HEK293 (cell line): ENCODE measurements around the gene CYP17A1.

Experiments used
- BCL11A ChIP-seq: fragments of 450-650 bp; formaldehyde crosslinking; IDR thresholded peaks from 2 replicates; pipeline ENCODE4 v1.5.1; 2016; ENCODE audit warnings: low read depth, missing biosample characterization, missing genetic modification characterization
- CTCF ChIP-seq: fragments of 450-650 bp; formaldehyde crosslinking; IDR thresholded peaks from 2 replicates; pipeline ENCODE4 v1.5.1; 2016; ENCODE audit warnings: missing biosample characterization, missing genetic modification characterization
- EGR2 ChIP-seq: fragments of 450-650 bp; formaldehyde crosslinking; IDR thresholded peaks from 2 replicates; pipeline ENCODE4 v1.5.1; 2016; ENCODE audit warnings: low read depth, missing biosample characterization, missing genetic modification characterization
- GLI2 ChIP-seq: fragments of 450-650 bp; formaldehyde crosslinking; IDR thresholded peaks from 2 replicates; pipeline ENCODE4; 2017; ENCODE audit warnings: missing biosample characterization, missing genetic modification characterization, low read depth, borderline replicate concordance
- HOXA7 ChIP-seq: sonication (generic); formaldehyde crosslinking; IDR thresholded peaks from 2 replicates; pipeline ENCODE4 v1.8.1; 2022; ENCODE audit warnings: missing genetic modification reagents, borderline replicate concordance
- MZF1 ChIP-seq: fragments of 450-650 bp; formaldehyde crosslinking; IDR thresholded peaks from 2 replicates; pipeline ENCODE4 v1.5.1; 2017; ENCODE audit warnings: missing biosample characterization, missing genetic modification characterization, borderline replicate concordance
- PRDM1 ChIP-seq: fragments of 450-650 bp; formaldehyde crosslinking; IDR thresholded peaks from 2 replicates; pipeline ENCODE4; 2016; ENCODE audit warnings: missing biosample characterization, missing genetic modification characterization
- TCF7L2 ChIP-seq: IDR thresholded peaks from 2 replicates; pipeline ENCODE4 v1.6.1; 2011; ENCODE audit warnings: low read depth, mild to moderate bottlenecking, inconsistent platforms, low read length, moderate library complexity, borderline replicate concordance
- YY2 ChIP-seq: fragments of 450-650 bp; formaldehyde crosslinking; IDR thresholded peaks from 2 replicates; pipeline ENCODE4 v1.5.1; 2016; ENCODE audit warnings: missing biosample characterization, missing genetic modification characterization
- ZBTB49 ChIP-seq: fragments of 450-650 bp; formaldehyde crosslinking; IDR thresholded peaks from 2 replicates; pipeline ENCODE4 v1.5.1; 2016; ENCODE audit warnings: missing biosample characterization, missing genetic modification characterization, low read depth
- ZFP3 ChIP-seq: fragments of 450-650 bp; formaldehyde crosslinking; IDR thresholded peaks from 2 replicates; pipeline ENCODE4 v1.5.1; 2016; ENCODE audit warnings: low read depth, missing biosample characterization, missing genetic modification characterization
- ZNF10 ChIP-seq: fragments of 450-650 bp; formaldehyde crosslinking; IDR thresholded peaks from 2 replicates; pipeline ENCODE4 v1.5.1; 2017; ENCODE audit warnings: missing biosample characterization, missing genetic modification characterization
- ZNF114 ChIP-seq: fragments of 450-650 bp; formaldehyde crosslinking; IDR thresholded peaks from 2 replicates; pipeline ENCODE4 v1.5.0; 2017; ENCODE audit warnings: missing biosample characterization, missing genetic modification characterization
- ZNF16 ChIP-seq: fragments of 450-650 bp; formaldehyde crosslinking; IDR thresholded peaks from 2 replicates; pipeline ENCODE4 v1.5.1; 2016; ENCODE audit warnings: low read depth, missing biosample characterization, missing genetic modification characterization
- ZNF174 ChIP-seq: fragments of 450-650 bp; formaldehyde crosslinking; IDR thresholded peaks from 2 replicates; pipeline ENCODE4 v1.5.0; 2017; ENCODE audit warnings: missing biosample characterization, mild to moderate bottlenecking, missing genetic modification characterization
- ZNF18 ChIP-seq: fragments of 450-650 bp; formaldehyde crosslinking; IDR thresholded peaks from 2 replicates; pipeline ENCODE4 v1.5.1; 2016; ENCODE audit warnings: missing biosample characterization, missing genetic modification characterization
- ZNF202 ChIP-seq: fragments of 450-650 bp; formaldehyde crosslinking; IDR thresholded peaks from 2 replicates; pipeline ENCODE4 v1.5.1; 2016; ENCODE audit warnings: missing biosample characterization, missing genetic modification characterization, borderline replicate concordance
- ZNF292 ChIP-seq: fragments of 450-650 bp; formaldehyde crosslinking; IDR thresholded peaks from 2 replicates; pipeline ENCODE4 v1.5.1; 2016; ENCODE audit warnings: low read depth, missing biosample characterization, missing genetic modification characterization, borderline replicate concordance
- ZNF341 ChIP-seq: fragments of 450-650 bp; formaldehyde crosslinking; IDR thresholded peaks from 2 replicates; pipeline ENCODE4; 2016; ENCODE audit warnings: low read depth, missing biosample characterization, missing genetic modification characterization
- ZNF366 ChIP-seq: fragments of 450-650 bp; formaldehyde crosslinking; conservative IDR thresholded peaks from 2 replicates; pipeline ENCODE4 v1.5.1; 2016; ENCODE audit warnings: missing biosample characterization, missing genetic modification characterization
- ZNF549 ChIP-seq: fragments of 450-650 bp; IDR thresholded peaks from 2 replicates; pipeline ENCODE4 v1.5.1; 2018; ENCODE audit warnings: missing biosample characterization, missing genetic modification characterization, mild to moderate bottlenecking, inconsistent platforms, moderate library complexity
- ZNF555 ChIP-seq: fragments of 450-650 bp; formaldehyde crosslinking; conservative IDR thresholded peaks from 2 replicates; pipeline ENCODE4 v1.5.1; 2017; ENCODE audit warnings: missing biosample characterization, mild to moderate bottlenecking, missing genetic modification characterization, inconsistent platforms
- ZNF629 ChIP-seq: fragments of 450-650 bp; formaldehyde crosslinking; IDR thresholded peaks from 2 replicates; pipeline ENCODE4 v1.5.1; 2017; ENCODE audit warnings: missing biosample characterization, missing genetic modification characterization
- ZNF654 ChIP-seq: fragments of 450-650 bp; formaldehyde crosslinking; IDR thresholded peaks from 2 replicates; pipeline ENCODE4 v1.5.1; 2016; ENCODE audit warnings: low read depth, missing biosample characterization, missing genetic modification characterization
- ZNF660 ChIP-seq: fragments of 450-650 bp; IDR thresholded peaks from 2 replicates; pipeline ENCODE4 v1.5.1; 2018; ENCODE audit warnings: missing biosample characterization, mild to moderate bottlenecking, missing genetic modification characterization
- ZNF670 ChIP-seq: fragments of 450-650 bp; formaldehyde crosslinking; IDR thresholded peaks from 2 replicates; pipeline ENCODE4 v1.5.1; 2016; ENCODE audit warnings: missing biosample characterization, missing genetic modification characterization, low read depth
- ZNF747 ChIP-seq: fragments of 450-650 bp; formaldehyde crosslinking; IDR thresholded peaks from 2 replicates; pipeline ENCODE4 v1.5.1; 2016; ENCODE audit warnings: missing biosample characterization, missing genetic modification characterization
- ZNF76 ChIP-seq: fragments of 450-650 bp; formaldehyde crosslinking; IDR thresholded peaks from 2 replicates; pipeline ENCODE4; 2016; ENCODE audit warnings: low read depth, missing biosample characterization, missing genetic modification characterization, borderline replicate concordance
- ZNF776 ChIP-seq: fragments of 450-650 bp; formaldehyde crosslinking; IDR thresholded peaks from 2 replicates; pipeline ENCODE4 v1.5.0; 2017; ENCODE audit warnings: missing biosample characterization, missing genetic modification characterization, borderline replicate concordance
- ZNF777 ChIP-seq: fragments of 450-650 bp; formaldehyde crosslinking; IDR thresholded peaks from 2 replicates; pipeline ENCODE4 v1.5.1; 2017; ENCODE audit warnings: missing biosample characterization, missing genetic modification characterization, borderline replicate concordance
- ZNF785 ChIP-seq: fragments of 450-650 bp; formaldehyde crosslinking; IDR thresholded peaks from 2 replicates; pipeline ENCODE4 v1.5.1; 2016; ENCODE audit warnings: missing biosample characterization, missing genetic modification characterization
- ZNF791 ChIP-seq: fragments of 450-650 bp; formaldehyde crosslinking; IDR thresholded peaks from 2 replicates; pipeline ENCODE4 v1.5.1; 2016; ENCODE audit warnings: missing biosample characterization, missing genetic modification characterization
- ZNF837 ChIP-seq: fragments of 450-650 bp; formaldehyde crosslinking; IDR thresholded peaks from 2 replicates; pipeline ENCODE4 v1.5.1; 2016; ENCODE audit warnings: missing biosample characterization, missing genetic modification characterization
- ZSCAN16 ChIP-seq: fragments of 450-650 bp; formaldehyde crosslinking; IDR thresholded peaks from 2 replicates; pipeline ENCODE4 v1.5.1; 2016; ENCODE audit warnings: missing biosample characterization, missing genetic modification characterization

Gene CYP17A1

GRCh38 chr10:102869258-102870198, 32.3 kb upstream of the CYP17A1 start, which contains the start of gene AS3MT (continued):
- TF ChIP-seq ZNF837 (tag by site-specific recombination) (no peak), ZNF366 (tag by site-specific recombination) (no peak), YY2 (tag by site-specific recombination) (no peak), HOXA7 (CRISPR knock-in tag) (no peak), TCF7L2 (no peak), ZNF18 (tag by site-specific recombination) (no peak), ZNF114 (tag by site-specific recombination) (no peak), ZNF747 (tag by site-specific recombination) (no peak), ZNF654 (no peak), ZSCAN16 (tag by site-specific recombination) (no peak), ZNF202 (tag by site-specific recombination) (no peak), ZNF629 (no peak), ZFP3 (tag by site-specific recombination) (no peak), ZBTB49 (no peak), EGR2 (tag by site-specific recombination) (no peak), ZNF670 (no peak), ZNF549 (tag by site-specific recombination) (no peak), ZNF76 (tag by site-specific recombination) (no peak), ZNF16 (tag by site-specific recombination) (no peak), ZNF776 (tag by site-specific recombination) (no peak), GLI2 (no peak), ZNF10 (tag by site-specific recombination) (no peak), PRDM1 (peak; percentile 43), ZNF341 (tag by site-specific recombination) (peak; percentile 44; the same call in 1 of the 2 replicates), CTCF (no peak), ZNF292 (no peak), ZNF785 (no peak), ZNF777 (tag by site-specific recombination) (no peak), ZNF174 (tag by site-specific recombination) (no peak), MZF1 (tag by site-specific recombination) (no peak), ZNF791 (tag by site-specific recombination) (no peak), ZNF555 (tag by site-specific recombination) (no peak), ZNF660 (0 out of 2 replicates have a peak, but pooled peaks have one; percentile 9), BCL11A (tag by site-specific recombination) (no peak)
